Smooth muscle cell of the pulmonary artery (primary cell): ENCODE results near the gene GTF2A2. TPM values are rescaled to one million over a fixed set of nuclear protein-coding genes. Genes with fewer than 3 reads are reported as not detected.

Experiments used
- total RNA-seq: library from RNA; depleted of rRNA; stranded (reverse); fragments of >200 nt; gene quantifications from 2 replicates; pipeline ENCODE4 v1.2.3, GENCODE V29; 2014

Gene GTF2A2, protein sequence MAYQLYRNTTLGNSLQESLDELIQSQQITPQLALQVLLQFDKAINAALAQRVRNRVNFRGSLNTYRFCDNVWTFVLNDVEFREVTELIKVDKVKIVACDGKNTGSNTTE
- total RNA-seq, result 41.7 and 65.4 TPM in 2 replicates

DNA sequence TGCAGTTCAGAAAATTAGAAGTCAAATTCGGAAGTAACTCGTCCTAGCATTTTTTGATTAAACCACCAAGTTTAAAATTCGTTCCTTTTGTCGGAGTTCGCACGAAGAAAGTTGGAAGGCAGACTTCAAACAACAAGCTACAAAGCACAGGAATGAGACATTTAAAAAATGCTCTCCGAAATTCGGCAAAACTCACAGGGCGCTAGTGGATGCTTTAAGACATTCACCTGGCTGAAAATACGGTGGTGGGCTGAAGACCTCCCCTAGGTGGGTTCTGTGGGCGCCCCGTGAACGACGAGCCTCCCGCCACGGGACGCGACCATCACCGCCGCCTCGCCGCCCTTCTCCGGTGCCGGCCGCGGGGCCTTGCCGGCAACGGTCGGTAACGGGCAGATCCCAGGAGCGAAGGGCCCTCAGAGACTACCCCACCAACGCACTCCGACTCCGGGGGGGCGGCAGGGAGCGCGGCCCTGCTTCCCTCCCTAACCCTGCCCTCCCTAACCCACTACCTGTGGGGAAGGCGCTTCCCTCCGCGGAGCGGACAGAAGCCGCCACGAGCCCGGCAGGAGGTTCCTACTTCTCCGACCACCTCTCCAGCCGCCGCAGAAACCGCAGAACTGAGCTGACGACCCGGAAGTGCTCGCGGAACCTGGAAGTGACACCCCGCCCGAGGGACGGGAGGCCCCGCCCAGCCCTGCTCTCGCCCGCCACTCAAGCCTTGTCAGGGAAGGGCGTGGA lies at the start of gene GTF2A2:
GTF2A2 (minus strand) TSS at position 619 of the 738 bp plus-strand sequence. CDS start 5,238 bp downstream, outside the sequence.

DNA sequence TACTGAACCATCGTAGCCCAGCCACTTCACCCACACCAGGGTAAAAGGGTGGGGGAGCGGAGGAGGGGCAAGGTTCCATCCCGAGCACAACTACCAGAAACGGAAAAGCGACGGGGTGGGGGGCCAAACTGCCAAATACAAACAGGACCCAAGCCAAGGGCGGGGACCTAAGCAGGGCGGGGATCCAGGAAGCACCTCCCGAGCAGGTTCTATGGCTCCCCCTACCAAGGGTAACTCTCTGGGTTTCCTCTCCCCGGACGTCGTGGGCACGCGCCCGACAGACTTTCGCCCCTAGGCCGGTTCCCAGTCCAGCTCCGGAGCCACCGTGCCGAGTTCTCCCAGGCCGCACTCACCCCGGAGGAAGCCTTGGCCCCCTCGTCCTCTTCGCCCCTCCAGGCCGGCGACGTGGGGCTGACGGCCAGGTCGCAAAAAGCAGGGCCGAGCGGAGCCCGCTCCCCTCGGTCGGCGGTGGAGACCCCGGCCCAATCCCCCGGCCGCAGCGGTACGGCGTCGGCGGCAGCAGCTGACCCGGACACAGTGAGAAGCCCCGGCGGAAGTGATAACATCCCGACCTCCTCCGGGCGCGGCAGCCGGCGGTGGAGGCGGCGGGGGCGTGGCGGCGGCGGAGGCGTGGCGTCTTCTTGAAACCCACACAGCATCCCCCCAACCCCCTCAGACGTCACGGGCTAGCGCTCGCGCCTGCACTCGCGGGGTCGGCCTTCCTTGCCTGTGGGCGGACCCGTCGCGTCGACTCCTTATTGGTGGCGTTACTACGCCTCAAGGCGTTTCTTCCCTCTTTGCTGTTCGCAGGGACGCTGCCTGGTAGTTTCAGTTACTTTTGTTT lies 31.7 kb upstream of the GTF2A2 start, which contains the start of gene BNIP2:
BNIP2 (minus strand) TSS at position 539 of the 844 bp plus-strand sequence. CDS start 6,863 bp downstream, outside the sequence.

DNA sequence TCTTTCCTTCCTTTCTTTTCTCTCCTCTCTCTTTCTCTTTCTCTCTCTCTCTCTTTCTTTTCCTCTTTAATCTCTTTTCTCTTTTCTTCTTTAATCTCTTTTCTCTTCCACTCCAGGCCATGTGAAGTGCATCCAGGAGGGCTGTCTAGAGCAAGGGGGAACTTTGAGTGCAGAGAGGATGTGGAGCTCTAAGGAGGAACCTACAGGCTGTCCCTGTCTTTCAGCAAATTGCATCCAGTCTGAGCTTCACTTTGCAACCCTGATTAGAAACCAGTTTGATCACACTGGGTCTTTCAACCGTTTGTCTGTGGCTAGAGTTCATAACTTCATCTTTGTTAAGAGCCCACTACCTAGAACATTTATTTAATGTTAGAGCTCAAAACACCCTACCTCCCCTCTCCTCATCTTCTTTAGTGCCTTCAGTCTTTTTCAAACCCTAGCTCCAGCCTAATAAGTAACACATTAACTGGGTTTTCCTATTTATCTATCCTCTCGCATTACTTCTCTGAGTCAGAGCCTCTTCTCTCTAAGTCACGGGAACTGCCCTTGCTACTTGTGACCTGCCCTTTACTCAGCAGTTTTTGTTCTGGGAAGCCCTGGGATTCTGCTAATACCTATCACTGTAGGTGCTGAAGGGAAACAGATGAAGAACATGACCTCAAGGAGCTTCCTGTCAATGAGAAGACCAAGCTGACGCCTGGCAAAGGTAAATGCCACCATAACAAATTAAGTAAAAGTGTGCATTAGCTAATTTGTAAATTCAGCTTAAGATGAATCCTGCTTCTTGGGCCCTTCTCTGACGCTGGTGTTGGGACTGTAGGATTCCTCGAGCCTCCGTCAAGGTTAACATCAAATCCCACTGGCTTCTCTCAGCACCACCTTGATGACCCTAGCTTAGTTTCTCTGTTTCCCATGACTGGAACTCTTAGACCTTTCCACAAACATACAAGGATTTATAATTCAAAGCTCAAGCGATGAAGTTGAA lies 45.7 kb downstream of the GTF2A2 start, which contains the start of gene GCNT3:
GCNT3 (plus strand) TSS at position 508 of the 985 bp plus-strand sequence. CDS start 6,456 bp downstream, outside the sequence.

Other genes with a start within 250 kb of the GTF2A2 start
- gene FAM81A, start 219.3 kb downstream of the GTF2A2 start, total RNA-seq, result 0.20 and 0.33 TPM in 2 replicates
- gene GCNT3, start 45.7 kb downstream of the GTF2A2 start, total RNA-seq, result 0.07 and 0.23 TPM in 2 replicates
- gene BNIP2, start 31.8 kb upstream of the GTF2A2 start, total RNA-seq, result 70.2 and 80.3 TPM in 2 replicates